22Rv1 (cell line): ENCODE measurements around the gene PARVB.

Experiments used
- ZFX ChIP-seq: fragments of 450-650 bp; IDR thresholded peaks from 2 replicates; pipeline ENCODE4 v1.6.1; 2017; ENCODE audit warnings: antibody characterized with exemption, borderline replicate concordance
- TF ChIP-seq, protein P1 (sequence below): fragments of 450-650 bp; IDR thresholded peaks from 2 replicates; pipeline ENCODE4 v1.5.1; 2017; ENCODE audit warnings: mild to moderate bottlenecking

DNA sequence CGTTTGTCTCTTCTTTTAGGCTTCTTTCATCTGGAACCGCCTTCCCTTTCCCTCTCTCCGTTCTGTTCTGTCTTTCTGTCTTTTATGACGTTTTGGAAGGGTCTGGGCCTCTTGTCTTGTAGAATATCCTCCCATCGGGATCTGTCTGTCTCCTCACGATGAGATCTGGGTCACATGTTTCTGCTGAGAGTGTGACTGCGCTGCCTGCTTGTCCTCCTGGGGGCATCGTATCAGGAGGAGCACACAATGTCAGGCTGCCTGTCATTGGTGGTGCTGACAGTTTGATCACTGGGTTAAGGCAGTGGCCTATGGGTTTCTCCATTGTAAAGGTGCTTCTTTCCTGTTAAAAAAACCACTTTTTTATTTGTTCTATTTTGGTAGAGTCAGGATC is 96.2 kb downstream of the PARVB start:
- TF ChIP-seq, protein P1, sequence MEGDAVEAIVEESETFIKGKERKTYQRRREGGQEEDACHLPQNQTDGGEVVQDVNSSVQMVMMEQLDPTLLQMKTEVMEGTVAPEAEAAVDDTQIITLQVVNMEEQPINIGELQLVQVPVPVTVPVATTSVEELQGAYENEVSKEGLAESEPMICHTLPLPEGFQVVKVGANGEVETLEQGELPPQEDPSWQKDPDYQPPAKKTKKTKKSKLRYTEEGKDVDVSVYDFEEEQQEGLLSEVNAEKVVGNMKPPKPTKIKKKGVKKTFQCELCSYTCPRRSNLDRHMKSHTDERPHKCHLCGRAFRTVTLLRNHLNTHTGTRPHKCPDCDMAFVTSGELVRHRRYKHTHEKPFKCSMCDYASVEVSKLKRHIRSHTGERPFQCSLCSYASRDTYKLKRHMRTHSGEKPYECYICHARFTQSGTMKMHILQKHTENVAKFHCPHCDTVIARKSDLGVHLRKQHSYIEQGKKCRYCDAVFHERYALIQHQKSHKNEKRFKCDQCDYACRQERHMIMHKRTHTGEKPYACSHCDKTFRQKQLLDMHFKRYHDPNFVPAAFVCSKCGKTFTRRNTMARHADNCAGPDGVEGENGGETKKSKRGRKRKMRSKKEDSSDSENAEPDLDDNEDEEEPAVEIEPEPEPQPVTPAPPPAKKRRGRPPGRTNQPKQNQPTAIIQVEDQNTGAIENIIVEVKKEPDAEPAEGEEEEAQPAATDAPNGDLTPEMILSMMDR: no peak
- TF ChIP-seq ZFX: no peak
